Measurements from ENCODE around the gene FILIP1L. TPM values are rescaled to one million over a fixed set of nuclear protein-coding genes. Genes with fewer than 3 reads are reported as not detected.

FILIP1L gene
- total and polyA plus RNA-seq, 8 donors = 10.6 to 98.4 (median 57.0) TPM

DNA sequence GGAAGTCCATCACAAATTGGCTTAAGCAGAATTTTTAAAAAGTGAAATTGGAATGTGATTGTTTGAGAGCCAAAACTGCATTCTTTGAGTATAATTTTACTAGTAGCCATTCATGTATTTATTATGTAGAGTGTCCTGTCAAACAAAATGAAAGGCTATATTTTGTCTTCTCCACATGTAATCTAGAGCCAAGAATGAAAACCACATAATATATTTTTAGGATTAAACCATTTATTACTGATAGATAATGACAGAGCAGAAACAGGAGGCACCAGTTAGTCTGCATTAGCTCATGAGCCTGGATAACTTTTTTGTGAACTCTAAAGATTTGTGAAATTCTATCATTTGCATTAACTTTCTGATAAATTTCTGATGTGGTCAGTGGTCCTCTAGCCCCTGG lies 130.2 kb downstream of the FILIP1L start:
- Histone ChIP-seq H3K4me3 (no peak overlapping the region), H3K4me1 (no peaks in the 10 kb centered on the region), H3K36me3 (no peaks in the 10 kb centered on the region), H3K27me3 (no peaks in the 10 kb centered on the region), H3K9me3 (no peaks in the 10 kb centered on the region), H3K27ac (no peak overlapping the region)
- intact Hi-C loops (cut with DNase I; ENCODE audit: low total_unique reads) = no loop called here
- no peak for DNase-seq
- TF ChIP-seq, protein P1, sequence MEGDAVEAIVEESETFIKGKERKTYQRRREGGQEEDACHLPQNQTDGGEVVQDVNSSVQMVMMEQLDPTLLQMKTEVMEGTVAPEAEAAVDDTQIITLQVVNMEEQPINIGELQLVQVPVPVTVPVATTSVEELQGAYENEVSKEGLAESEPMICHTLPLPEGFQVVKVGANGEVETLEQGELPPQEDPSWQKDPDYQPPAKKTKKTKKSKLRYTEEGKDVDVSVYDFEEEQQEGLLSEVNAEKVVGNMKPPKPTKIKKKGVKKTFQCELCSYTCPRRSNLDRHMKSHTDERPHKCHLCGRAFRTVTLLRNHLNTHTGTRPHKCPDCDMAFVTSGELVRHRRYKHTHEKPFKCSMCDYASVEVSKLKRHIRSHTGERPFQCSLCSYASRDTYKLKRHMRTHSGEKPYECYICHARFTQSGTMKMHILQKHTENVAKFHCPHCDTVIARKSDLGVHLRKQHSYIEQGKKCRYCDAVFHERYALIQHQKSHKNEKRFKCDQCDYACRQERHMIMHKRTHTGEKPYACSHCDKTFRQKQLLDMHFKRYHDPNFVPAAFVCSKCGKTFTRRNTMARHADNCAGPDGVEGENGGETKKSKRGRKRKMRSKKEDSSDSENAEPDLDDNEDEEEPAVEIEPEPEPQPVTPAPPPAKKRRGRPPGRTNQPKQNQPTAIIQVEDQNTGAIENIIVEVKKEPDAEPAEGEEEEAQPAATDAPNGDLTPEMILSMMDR (IDR thresholded peaks at IDR 0.05) = no peak
- TF ChIP-seq POLR2A (IDR thresholded peaks at IDR 0.05) (no peak), POLR2AphosphoS5 (IDR thresholded peaks at IDR 0.05) (no peak), EP300 (IDR thresholded peaks at IDR 0.05) (no peak)

DNA sequence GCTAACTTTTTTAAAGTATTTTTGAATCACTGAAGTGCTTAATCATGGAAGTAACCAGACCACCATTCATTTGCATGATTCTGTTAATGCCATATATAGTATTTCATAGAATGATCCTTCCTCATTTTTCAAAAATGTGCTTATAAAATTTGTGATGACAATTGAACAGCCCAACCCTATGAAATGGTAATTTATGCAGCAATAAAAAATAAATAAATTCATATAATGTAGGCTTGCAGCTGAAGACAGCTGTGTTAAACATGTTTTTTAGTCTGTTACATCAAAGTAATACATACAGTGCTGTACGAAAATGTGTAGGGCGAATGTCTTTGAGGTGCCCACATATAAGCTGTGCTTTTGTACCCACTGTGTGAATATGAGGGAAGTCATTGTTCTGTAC lies 131.7 kb downstream of the FILIP1L start:
- TF ChIP-seq POLR2A (IDR thresholded peaks at IDR 0.05) (no peak), EP300 (IDR thresholded peaks at IDR 0.05) (no peak), POLR2AphosphoS5 (IDR thresholded peaks at IDR 0.05) (no peak)
- TF ChIP-seq, protein P1 (IDR thresholded peaks at IDR 0.05) = no peak
- intact Hi-C loops (cut with DNase I; ENCODE audit: low total_unique reads) = no loop called here
- H3K4me1 ChIP-seq = no peaks in the 10 kb centered on the region
- no peak for DNase-seq
- H3K27ac ChIP-seq = no peak overlapping the region
- no peaks in the 10 kb centered on the region for H3K27me3 ChIP-seq
- no peaks in the 10 kb centered on the region for H3K9me3 ChIP-seq
- 93 to 100% (median 97%) methylated on average over 2 of the region's 2 CpGs for WGBS, 5 donors
- H3K4me3 ChIP-seq = no peak overlapping the region
- no peaks in the 10 kb centered on the region for H3K36me3 ChIP-seq

DNA sequence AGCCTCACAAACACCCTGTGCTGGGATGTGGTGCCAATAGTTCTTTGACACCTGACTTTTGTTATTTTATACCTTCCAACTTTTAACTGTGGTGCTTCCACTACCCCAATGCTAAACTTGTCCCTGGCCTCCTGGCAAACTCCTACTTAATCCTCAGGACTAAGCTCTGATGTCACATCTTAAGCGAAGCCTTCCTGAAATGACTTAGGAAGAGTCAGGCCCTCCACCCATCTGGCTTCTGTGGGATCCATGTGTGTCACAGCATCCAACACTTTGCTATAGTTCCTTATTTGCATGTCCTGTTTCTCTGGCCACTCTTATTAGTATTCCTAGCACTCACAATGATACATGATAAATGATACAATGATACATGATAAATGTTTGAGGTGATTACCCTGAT lies 133.2 kb downstream of the FILIP1L start:
- intact Hi-C loops (cut with DNase I; ENCODE audit: low total_unique reads) = no loop called here
- no peak for DNase-seq
- 94 to 100% (median 97%) methylated on average over 1 of the region's 1 CpG for WGBS, 5 donors
- no peaks in the 10 kb centered on the region for H3K27me3 ChIP-seq
- H3K36me3 ChIP-seq = no peaks in the 10 kb centered on the region
- no peak for TF ChIP-seq EP300 (IDR thresholded peaks at IDR 0.05)
- TF ChIP-seq POLR2A (IDR thresholded peaks at IDR 0.05) = no peak
- TF ChIP-seq, protein P1 (IDR thresholded peaks at IDR 0.05) = no peak
- TF ChIP-seq POLR2AphosphoS5 (IDR thresholded peaks at IDR 0.05) = no peak
- no peaks in the 10 kb centered on the region for H3K4me1 ChIP-seq
- H3K27ac ChIP-seq = no peak overlapping the region
- H3K4me3 ChIP-seq = no peak overlapping the region
- H3K9me3 ChIP-seq = no peaks in the 10 kb centered on the region

DNA sequence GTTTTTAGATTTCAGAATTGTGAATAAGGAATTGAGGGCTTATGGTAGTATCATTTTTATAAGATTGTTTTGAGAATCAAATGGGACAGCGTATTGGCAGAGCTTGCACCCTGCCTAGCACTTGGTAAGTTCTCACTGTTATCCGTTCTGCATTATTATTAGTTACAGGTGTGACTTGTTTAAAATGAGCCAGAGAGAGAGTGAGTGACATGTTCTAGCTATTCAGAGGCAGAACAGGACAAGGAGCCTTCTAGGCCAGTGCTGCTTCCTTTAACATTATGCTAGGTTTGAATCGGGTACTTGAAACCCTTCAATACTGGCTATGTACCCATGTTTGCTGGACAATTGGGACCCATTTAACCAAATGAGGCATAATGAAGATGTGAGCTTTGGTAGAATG lies 133.7 kb downstream of the FILIP1L start:
- H3K4me1 ChIP-seq = no peaks in the 10 kb centered on the region
- no peak for DNase-seq
- H3K27me3 ChIP-seq = no peaks in the 10 kb centered on the region
- TF ChIP-seq POLR2AphosphoS5 (IDR thresholded peaks at IDR 0.05) = no peak
- no peaks in the 10 kb centered on the region for H3K36me3 ChIP-seq
- H3K9me3 ChIP-seq = no peaks in the 10 kb centered on the region
- intact Hi-C loops (cut with DNase I; ENCODE audit: low total_unique reads) = no loop called here
- WGBS, 5 donors = 91 to 94% (median 92%) methylated on average over 3 of the region's 3 CpGs
- no peak overlapping the region for H3K27ac ChIP-seq
- no peak overlapping the region for H3K4me3 ChIP-seq

DNA sequence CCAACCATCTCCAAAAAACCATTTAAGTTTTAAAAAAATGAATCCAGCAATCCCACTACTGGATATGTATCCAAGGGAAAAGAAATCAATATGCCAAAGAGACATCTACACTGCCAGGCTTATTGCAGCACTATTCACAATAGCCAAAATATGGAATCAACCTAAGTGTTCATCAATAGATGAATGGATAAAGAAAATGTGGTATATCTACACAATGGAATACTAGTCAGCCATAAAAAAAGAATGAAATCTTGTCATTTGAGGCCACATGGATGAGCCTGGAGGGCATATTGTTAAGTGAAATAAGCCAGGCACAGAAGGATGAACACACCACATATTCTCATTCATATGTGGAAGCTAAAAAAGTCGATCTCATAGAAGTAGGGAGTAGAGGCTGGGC lies 136.1 kb downstream of the FILIP1L start:
- WGBS, 5 donors = 93 to 100% (median 100%) methylated on average over 1 of the region's 1 CpG
- H3K4me3 ChIP-seq = no peak overlapping the region

More for the DNA sequence above, 136.1 kb downstream of the FILIP1L start:
- intact Hi-C loops (cut with DNase I; ENCODE audit: low total_unique reads) = no loop called here
- no peaks in the 10 kb centered on the region for H3K9me3 ChIP-seq
- DNase-seq = no peak
- no peak overlapping the region for H3K27ac ChIP-seq
- no peaks in the 10 kb centered on the region for H3K27me3 ChIP-seq
- H3K4me1 ChIP-seq = no peaks in the 10 kb centered on the region
- TF ChIP-seq, protein P1 (IDR thresholded peaks at IDR 0.05) = no peak
- TF ChIP-seq POLR2A (IDR thresholded peaks at IDR 0.05) (no peak), POLR2AphosphoS5 (IDR thresholded peaks at IDR 0.05) (no peak), EP300 (IDR thresholded peaks at IDR 0.05) (no peak)
- no peaks in the 10 kb centered on the region for H3K36me3 ChIP-seq

All from stomach (tissue), 9 donors.